ENCODE results near the gene C15orf62.

Gene C15orf62

DNA sequence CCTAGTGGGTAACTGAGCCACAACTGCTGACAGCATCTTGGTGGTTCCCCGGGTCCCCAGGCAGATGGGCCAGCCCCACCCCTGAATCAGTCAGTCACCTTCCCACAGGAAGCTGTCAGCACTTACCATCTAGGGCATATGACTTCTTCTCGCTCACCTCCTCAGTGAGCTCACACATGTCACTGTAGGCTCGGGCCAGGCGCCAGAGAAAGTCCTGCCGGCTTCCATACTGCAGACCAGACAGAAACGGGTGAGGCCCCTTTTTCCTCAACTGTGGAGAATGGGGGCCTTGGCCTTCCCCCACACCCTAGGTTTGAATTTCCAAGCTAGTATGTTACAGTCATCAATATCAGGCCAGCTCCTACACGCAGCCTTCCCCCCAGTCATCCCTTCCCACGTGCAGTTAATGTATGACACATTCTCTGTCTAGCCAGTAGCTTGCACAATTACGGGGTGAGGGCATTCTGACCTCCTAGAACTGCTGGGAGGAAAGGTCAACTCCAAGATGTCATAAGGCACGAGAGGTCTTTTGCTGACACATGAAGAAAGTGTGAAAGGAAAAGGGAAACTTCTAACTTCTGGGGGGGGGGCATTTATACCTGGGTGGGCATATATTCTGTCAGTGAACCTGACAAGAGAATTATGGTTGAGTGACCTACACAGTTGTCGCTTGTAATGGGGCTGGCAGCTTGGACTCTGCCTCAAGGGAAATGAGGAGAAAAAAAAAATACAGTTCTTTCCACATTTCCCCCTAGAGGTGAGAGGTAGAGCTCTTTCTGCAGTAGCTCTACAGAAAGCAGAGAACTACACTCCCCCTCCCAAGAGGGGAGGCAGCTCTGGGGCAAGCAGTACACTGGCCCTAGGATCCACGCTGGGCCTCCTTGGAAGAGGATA lies 25.6 kb upstream of the C15orf62 start:
- no peak overlapping the region for H3K4me3 ChIP-seq (ENCODE audit: low read length)
- no peaks in the 10 kb centered on the region for H3K27me3 ChIP-seq (ENCODE audit: insufficient read depth, low read length)
- peaks cover 18% of the 10 kb centered on the region; the same call in 1 of the 2 replicates for H3K4me1 ChIP-seq (ENCODE audit: insufficient read depth, low read length)
- H3K27ac ChIP-seq (ENCODE audit: low read length), result no peak overlapping the region
- H3K9ac ChIP-seq (ENCODE audit: low read depth, low read length), result no peak overlapping the region
- no peaks in the 10 kb centered on the region for H3K9me3 ChIP-seq (ENCODE audit: insufficient read depth, low read depth, low read length)
- peaks cover 35% of the 10 kb centered on the region; the same call in 1 of the 2 replicates for H3K36me3 ChIP-seq (ENCODE audit: insufficient read depth, low read depth, low read length)

DNA sequence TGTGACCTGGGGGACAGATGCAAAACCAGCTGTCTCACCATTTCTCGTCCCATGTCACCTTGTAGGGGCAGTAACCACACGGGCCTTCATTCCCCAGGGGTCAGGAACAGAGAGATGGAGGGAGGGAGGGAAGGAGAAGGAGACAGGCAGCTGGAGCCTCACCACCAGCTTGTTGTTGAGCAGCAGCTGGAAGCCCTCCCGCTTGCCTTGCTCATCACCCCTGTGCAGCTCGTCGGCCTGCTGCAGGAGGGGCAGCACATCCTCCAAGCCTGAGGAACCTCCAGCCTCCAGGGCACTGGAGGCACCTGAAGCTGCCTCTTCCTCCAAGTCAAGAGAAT lies 25.0 kb upstream of the C15orf62 start:
- Histone ChIP-seq H3K27me3 (ENCODE audit: insufficient read depth, low read length) (no peaks in the 10 kb centered on the region), H3K4me3 (ENCODE audit: low read length) (no peak overlapping the region), H3K27ac (ENCODE audit: low read length) (no peak overlapping the region), H3K36me3 (ENCODE audit: insufficient read depth, low read depth, low read length) (peaks cover 30% of the 10 kb centered on the region; the same call in 1 of the 2 replicates), H3K4me1 (ENCODE audit: insufficient read depth, low read length) (peaks cover 12% of the 10 kb centered on the region; the same call in 1 of the 2 replicates), H3K9ac (ENCODE audit: low read depth, low read length) (no peak overlapping the region), H3K9me3 (ENCODE audit: insufficient read depth, low read depth, low read length) (no peaks in the 10 kb centered on the region)

DNA sequence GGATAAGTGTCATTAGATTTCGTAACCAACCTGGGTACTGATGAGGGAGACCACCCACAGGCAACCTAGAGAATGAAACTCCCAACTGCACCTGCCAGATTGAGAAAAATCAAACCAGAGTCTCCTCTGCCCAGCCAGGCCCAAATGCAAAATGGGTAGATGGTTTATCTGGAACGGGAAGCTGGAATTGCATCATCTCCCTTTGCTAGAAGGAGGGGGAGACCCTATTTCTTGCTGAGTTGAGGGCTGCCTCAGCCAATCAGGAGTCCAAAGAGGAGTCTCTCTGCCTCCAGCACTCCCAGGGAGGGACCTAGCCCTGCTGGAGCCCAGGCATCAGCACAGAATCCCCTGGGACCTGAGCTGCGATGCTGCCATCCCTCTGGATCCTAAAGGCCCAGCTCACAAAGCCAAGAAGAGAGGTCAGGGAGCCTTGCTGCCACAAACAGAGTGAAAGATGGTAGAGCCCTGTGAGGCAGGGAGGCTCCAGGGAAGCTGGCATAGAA lies 22.8 kb upstream of the C15orf62 start:
- H3K36me3 ChIP-seq (ENCODE audit: insufficient read depth, low read depth, low read length), result peaks cover 34% of the 10 kb centered on the region; the same call in 1 of the 2 replicates
- no peak overlapping the region for H3K27ac ChIP-seq (ENCODE audit: low read length)
- H3K9me3 ChIP-seq (ENCODE audit: insufficient read depth, low read depth, low read length), result no peaks in the 10 kb centered on the region
- H3K4me3 ChIP-seq (ENCODE audit: low read length), result no peak overlapping the region
- H3K4me1 ChIP-seq (ENCODE audit: insufficient read depth, low read length), result no peaks in the 10 kb centered on the region
- H3K9ac ChIP-seq (ENCODE audit: low read depth, low read length), result no peak overlapping the region
- H3K27me3 ChIP-seq (ENCODE audit: insufficient read depth, low read length), result no peaks in the 10 kb centered on the region

- Histone ChIP-seq H3K4me1 (ENCODE audit: insufficient read depth, low read length) (no peaks in the 10 kb centered on the region), H3K27ac (ENCODE audit: low read length) (no peak overlapping the region), H3K36me3 (ENCODE audit: insufficient read depth, low read depth, low read length) (peaks cover 30% of the 10 kb centered on the region; the same call in 1 of the 2 replicates), H3K4me3 (ENCODE audit: low read length) (no peak overlapping the region), H3K9me3 (ENCODE audit: insufficient read depth, low read depth, low read length) (no peaks in the 10 kb centered on the region), H3K9ac (ENCODE audit: low read depth, low read length) (no peak overlapping the region), H3K27me3 (ENCODE audit: insufficient read depth, low read length) (no peaks in the 10 kb centered on the region)
These were observed 21.8 kb upstream of the C15orf62 start for GRCh38 chr15:40747685-40748631.

GRCh38 chr15:40749151-40749630 lies 20.6 kb upstream of the C15orf62 start:
- Histone ChIP-seq H3K9ac (ENCODE audit: low read depth, low read length) (no peak overlapping the region), H3K9me3 (ENCODE audit: insufficient read depth, low read depth, low read length) (no peaks in the 10 kb centered on the region), H3K4me3 (ENCODE audit: low read length) (no peak overlapping the region), H3K27ac (ENCODE audit: low read length) (no peak overlapping the region), H3K4me1 (ENCODE audit: insufficient read depth, low read length) (no peaks in the 10 kb centered on the region), H3K36me3 (ENCODE audit: insufficient read depth, low read depth, low read length) (peaks cover 20% of the 10 kb centered on the region; the same call in 1 of the 2 replicates), H3K27me3 (ENCODE audit: insufficient read depth, low read length) (no peaks in the 10 kb centered on the region)

GRCh38 chr15:40750885-40751284 lies 18.9 kb upstream of the C15orf62 start:
- no peaks in the 10 kb centered on the region for H3K9me3 ChIP-seq (ENCODE audit: insufficient read depth, low read depth, low read length)
- no peak overlapping the region for H3K27ac ChIP-seq (ENCODE audit: low read length)
- no peaks in the 10 kb centered on the region for H3K27me3 ChIP-seq (ENCODE audit: insufficient read depth, low read length)
- no peaks in the 10 kb centered on the region; the same call in 1 of the 2 replicates for H3K4me1 ChIP-seq (ENCODE audit: insufficient read depth, low read length)
- H3K36me3 ChIP-seq (ENCODE audit: insufficient read depth, low read depth, low read length), result peaks cover 14% of the 10 kb centered on the region; the same call in 1 of the 2 replicates
- no peak overlapping the region for H3K9ac ChIP-seq (ENCODE audit: low read depth, low read length)
- no peak overlapping the region for H3K4me3 ChIP-seq (ENCODE audit: low read length)

DNA sequence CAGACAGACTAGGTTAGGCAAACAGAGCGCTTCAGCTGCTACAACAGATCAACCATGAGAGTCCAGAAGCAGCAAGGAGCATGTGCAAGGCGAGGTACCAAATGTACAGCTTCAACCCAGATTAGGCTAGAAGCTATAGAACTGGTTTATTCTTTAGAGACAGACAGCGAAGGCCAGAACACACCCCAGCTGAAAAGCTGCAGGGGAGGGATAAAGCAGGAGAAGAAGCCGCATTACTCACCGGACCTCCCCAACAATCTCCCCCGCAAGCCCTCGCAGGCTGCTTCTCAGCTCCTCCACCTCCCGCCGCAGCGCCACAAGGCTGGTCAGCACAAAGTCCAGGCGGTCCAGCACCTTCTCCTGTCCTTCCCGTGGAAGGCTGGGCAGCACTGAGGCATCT lies 18.0 kb upstream of the C15orf62 start:
- no peak overlapping the region for H3K9ac ChIP-seq (ENCODE audit: low read depth, low read length)
- no peak overlapping the region for H3K4me3 ChIP-seq (ENCODE audit: low read length)
- H3K27ac ChIP-seq (ENCODE audit: low read length), result no peak overlapping the region
- H3K27me3 ChIP-seq (ENCODE audit: insufficient read depth, low read length), result no peaks in the 10 kb centered on the region
- no peaks in the 10 kb centered on the region for H3K9me3 ChIP-seq (ENCODE audit: insufficient read depth, low read depth, low read length)
- H3K36me3 ChIP-seq (ENCODE audit: insufficient read depth, low read depth, low read length), result peaks cover 14% of the 10 kb centered on the region; the same call in 1 of the 2 replicates
- H3K4me1 ChIP-seq (ENCODE audit: insufficient read depth, low read length), result no peaks in the 10 kb centered on the region; the same call in 1 of the 2 replicates

- peak overlapping the region; percentile 86 for H3K4me3 ChIP-seq (ENCODE audit: low read length)
- H3K36me3 ChIP-seq (ENCODE audit: insufficient read depth, low read depth, low read length), result peaks cover 14% of the 10 kb centered on the region; the same call in 1 of the 2 replicates
- H3K9ac ChIP-seq (ENCODE audit: low read depth, low read length), result peak overlapping the region; percentile 97; the same call in 1 of the 2 replicates
- no peaks in the 10 kb centered on the region for H3K9me3 ChIP-seq (ENCODE audit: insufficient read depth, low read depth, low read length)
- H3K27me3 ChIP-seq (ENCODE audit: insufficient read depth, low read length), result no peaks in the 10 kb centered on the region
- H3K4me1 ChIP-seq (ENCODE audit: insufficient read depth, low read length), result no peaks in the 10 kb centered on the region; the same call in 1 of the 2 replicates
- H3K27ac ChIP-seq (ENCODE audit: low read length), result no peak overlapping the region
These were observed 15.3 kb upstream of the C15orf62 start for GRCh38 chr15:40754574-40754882.

DNA sequence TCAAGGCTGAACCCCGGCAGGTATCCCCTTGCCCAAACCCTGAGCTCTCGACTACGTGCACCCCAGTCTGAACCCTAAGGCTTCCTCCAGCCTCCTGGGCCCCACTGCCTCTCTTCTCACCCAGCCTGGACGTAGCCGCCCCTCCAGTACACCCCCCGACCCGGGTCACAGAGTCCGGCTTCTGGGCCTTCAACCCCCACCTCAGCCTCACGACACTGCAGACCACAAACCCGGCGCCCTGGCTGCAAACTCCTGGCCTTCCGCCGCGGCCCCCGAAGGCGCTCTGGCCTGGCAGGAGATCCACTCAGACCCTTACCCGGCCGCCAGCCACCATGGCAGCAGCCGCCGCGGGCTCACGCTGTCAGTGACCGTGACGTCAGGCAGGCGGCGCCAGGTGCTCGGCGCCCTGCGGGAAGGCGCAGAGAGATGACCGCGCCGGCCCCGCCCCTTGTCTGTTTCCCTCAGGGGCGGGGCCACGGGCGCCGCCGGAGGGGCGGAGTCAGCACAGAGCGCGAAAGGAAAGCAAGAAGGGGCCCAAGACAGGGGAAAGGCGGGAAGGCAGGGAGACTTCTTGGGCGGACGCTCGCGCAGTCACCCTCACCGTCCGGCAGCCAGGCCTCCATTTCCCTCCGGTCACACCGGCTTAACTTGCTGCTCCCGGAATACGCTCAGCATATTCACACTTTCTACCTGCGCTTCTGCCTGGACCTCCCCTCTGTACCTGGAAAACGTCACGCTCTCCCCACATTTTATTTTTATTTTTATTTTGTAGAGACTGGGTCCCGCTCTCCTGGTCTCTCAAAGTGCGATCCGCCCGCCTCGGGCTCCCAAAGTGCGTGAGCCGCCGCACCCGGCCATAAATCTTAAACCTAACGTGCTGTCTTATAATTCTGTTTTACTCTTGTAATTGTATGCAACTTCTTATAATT lies 14.6 kb upstream of the C15orf62 start, which contains the start of gene RMDN3:
TSS of gene RMDN3 (minus strand) at position 372 of the 929 bp plus-strand sequence. CDS start 471 bp downstream, outside the sequence.
- H3K4me1 ChIP-seq (ENCODE audit: insufficient read depth, low read length), result no peaks in the 10 kb centered on the region; the same call in 1 of the 2 replicates
- peak within 1 kb of the TSS; percentile 86 for H3K4me3 ChIP-seq (ENCODE audit: low read length)
- H3K27ac ChIP-seq (ENCODE audit: low read length), result peak within 1 kb of the TSS; percentile 73
- no peaks in the 10 kb centered on the region for H3K27me3 ChIP-seq (ENCODE audit: insufficient read depth, low read length)
- no peaks in the 10 kb centered on the region for H3K9me3 ChIP-seq (ENCODE audit: insufficient read depth, low read depth, low read length)
- peaks cover 14% of the 10 kb centered on the region; the same call in 1 of the 2 replicates for H3K36me3 ChIP-seq (ENCODE audit: insufficient read depth, low read depth, low read length)
- peak within 1 kb of the TSS; percentile 97 for H3K9ac ChIP-seq (ENCODE audit: low read depth, low read length)

GRCh38 chr15:40755812-40756208 lies 14.0 kb upstream of the C15orf62 start:
- Histone ChIP-seq H3K27ac (ENCODE audit: low read length) (peak overlapping the region; percentile 73), H3K4me1 (ENCODE audit: insufficient read depth, low read length) (no peaks in the 10 kb centered on the region; the same call in 1 of the 2 replicates), H3K36me3 (ENCODE audit: insufficient read depth, low read depth, low read length) (peaks cover 9% of the 10 kb centered on the region; the same call in 1 of the 2 replicates), H3K9me3 (ENCODE audit: insufficient read depth, low read depth, low read length) (no peaks in the 10 kb centered on the region), H3K27me3 (ENCODE audit: insufficient read depth, low read length) (no peaks in the 10 kb centered on the region), H3K4me3 (ENCODE audit: low read length) (peak overlapping the region; percentile 86; the same call in 1 of the 2 replicates), H3K9ac (ENCODE audit: low read depth, low read length) (peak overlapping the region; percentile 97; the same call in 1 of the 2 replicates)
